T-helper 9 cell (primary cell): ENCODE measurements around the gene CNNM4.

Experiments
- DNase-seq: peaks from one replicate; pipeline ENCODE4 v3.0.0-alpha.2; 2020

Gene CNNM4

DNA sequence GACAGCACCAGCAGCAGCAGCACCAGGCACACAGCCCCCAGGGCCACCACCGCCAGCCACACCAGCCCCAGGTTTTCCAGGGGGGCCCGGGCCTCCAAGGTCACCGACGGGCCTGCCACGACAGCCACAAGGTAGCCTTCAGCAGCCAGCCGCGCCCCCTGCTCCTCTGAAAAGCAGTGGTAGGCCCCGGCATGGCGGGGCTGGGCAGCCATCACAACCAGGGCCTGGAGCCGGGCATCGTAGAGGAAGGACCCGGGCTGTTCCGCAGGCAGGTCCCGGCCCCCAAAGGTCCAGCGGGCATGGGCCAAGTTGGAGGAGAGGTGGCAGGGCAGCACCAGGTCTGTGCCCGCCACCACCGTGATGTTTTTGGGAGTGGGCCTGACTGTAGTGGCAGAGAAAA, 100.4 kb downstream of the CNNM4 start:
- DNase-seq = no peak
